CD14-positive monocyte (primary cell): Measurements from ENCODE around the gene NFATC2. TPM values are rescaled to one million over a fixed set of nuclear protein-coding genes. Genes with fewer than 3 reads are reported as not detected.

Experiments
- DNase-seq, 3 donors: peaks; one replicate each; pipeline ENCODE4 v3.0.0-alpha.2; 2011 to 2022
- H2AFZ ChIP-seq: 2 replicates; pipeline ENCODE4 v1.6.0; 2012; ENCODE audit warnings: mild to moderate bottlenecking, low read depth, low read length, inconsistent platforms; ENCODE audit not compliant: insufficient read depth, poor library complexity, severe bottlenecking
- H3K27ac ChIP-seq, 2 donors: 1 replicate in 1 of 2; 2 replicates in 1 of 2; pipeline ENCODE4 v1.5.1; 2012 to 2013; ENCODE audit warnings: low read length in 2 of 2, control low read depth in 1 of 2, inconsistent platforms in 1 of 2, low read depth in 1 of 2, mild to moderate bottlenecking in 1 of 2
- H3K27me3 ChIP-seq, 2 donors: one replicate each; pipeline versions ENCODE4 v1.6.0 to v1.6.1; 2011 to 2013; ENCODE audit warnings: low read length in 2 of 2; ENCODE audit not compliant: control insufficient read depth in 2 of 2, insufficient read depth in 2 of 2
- H3K36me3 ChIP-seq, 2 donors: replicated peaks in 1 of 2; 1 replicate in 1 of 2; 2 replicates in 1 of 2; pipeline versions ENCODE4 v1.5.1 to v1.6.1; 2012 to 2013; ENCODE audit warnings: low read length in 2 of 2, control low read depth in 1 of 2, inconsistent platforms in 1 of 2, mild to moderate bottlenecking in 1 of 2; ENCODE audit not compliant: insufficient read depth in 2 of 2, control insufficient read depth in 1 of 2
- H3K4me1 ChIP-seq, 2 donors: 1 replicate in 1 of 2; 2 replicates in 1 of 2; pipeline versions ENCODE4 v1.5.1 to v1.6.1; 2012 to 2013; ENCODE audit warnings: low read length in 2 of 2, control low read depth in 1 of 2, inconsistent platforms in 1 of 2, mild to moderate bottlenecking in 1 of 2, moderate library complexity in 1 of 2; ENCODE audit not compliant: insufficient read depth in 2 of 2, control insufficient read depth in 1 of 2
- H3K4me2 ChIP-seq: replicated peaks from 2 replicates; pipeline ENCODE3; 2012; ENCODE audit warnings: low read length, moderate library complexity, mild to moderate bottlenecking; ENCODE audit not compliant: poor library complexity, severe bottlenecking; ENCODE audit errors: extremely low read depth
- H3K4me3 ChIP-seq, 3 experiments: fragments of 200-600 bp in 1 of 3; sonication (generic) in 1 of 3; replicated peaks in 1 of 3; 1 replicate in 2 of 3; 2 replicates in 1 of 3; pipeline ENCODE4 v1.5.1; 2011 to 2013; ENCODE audit warnings: low read length in 3 of 3, mild to moderate bottlenecking in 3 of 3, control low read depth in 2 of 3, low read depth in 2 of 3, inconsistent platforms in 1 of 3, moderate library complexity in 1 of 3
- H3K79me2 ChIP-seq: 2 replicates; pipeline ENCODE4 v1.6.0; 2012; ENCODE audit warnings: mild to moderate bottlenecking, control low read depth, inconsistent platforms, low read length, moderate library complexity; ENCODE audit not compliant: insufficient read depth
- H3K9ac ChIP-seq: 2 replicates; pipeline ENCODE4 v1.6.0; 2017; ENCODE audit warnings: low read length, mild to moderate bottlenecking; ENCODE audit not compliant: insufficient read depth, poor library complexity, severe bottlenecking
- H3K9me3 ChIP-seq, 2 donors: replicated peaks in 1 of 2; 1 replicate in 1 of 2; 2 replicates in 1 of 2; pipeline versions ENCODE4 v1.5.1 to v1.6.1; 2012 to 2013; ENCODE audit warnings: low read length in 2 of 2, control low read depth in 1 of 2; ENCODE audit not compliant: control insufficient read depth in 1 of 2, insufficient read depth in 1 of 2
- H4K20me1 ChIP-seq: 2 replicates; pipeline ENCODE4 v1.6.0; 2012; ENCODE audit warnings: mild to moderate bottlenecking, low read length, control low read depth, moderate library complexity; ENCODE audit not compliant: insufficient read depth
- H3K27ac Mint-ChIP-seq, 7 donors: one replicate each; pipeline ENCODE4 v1.8.0; 2020; ENCODE audit warnings: mild to moderate bottlenecking in 7 of 7, mixed read lengths in 7 of 7, moderate library complexity in 6 of 7, inconsistent platforms in 2 of 7
- H3K27me3 Mint-ChIP-seq, 3 donors: one replicate each; pipeline ENCODE4 v1.8.0; 2021 to 2022; ENCODE audit warnings: low read depth in 3 of 3, mild to moderate bottlenecking in 3 of 3, mixed read lengths in 3 of 3, moderate library complexity in 3 of 3, inconsistent platforms in 1 of 3
- H3K36me3 Mint-ChIP-seq, 2 donors: one replicate each; pipeline ENCODE4 v1.8.0; 2020; ENCODE audit warnings: mixed read lengths in 2 of 2, inconsistent platforms in 1 of 2, mild to moderate bottlenecking in 1 of 2
- H3K4me1 Mint-ChIP-seq: one replicate; pipeline ENCODE4 v1.8.0; 2020; ENCODE audit warnings: mild to moderate bottlenecking, mixed read lengths
- H3K4me3 Mint-ChIP-seq, 2 donors: one replicate each; pipeline ENCODE4 v1.8.0; 2020; ENCODE audit warnings: mild to moderate bottlenecking in 2 of 2, mixed read lengths in 2 of 2, moderate library complexity in 1 of 2
- H3K9me3 Mint-ChIP-seq, 7 donors: one replicate each; pipeline ENCODE4 v1.8.0; 2020 to 2022; ENCODE audit warnings: mixed read lengths in 7 of 7, mild to moderate bottlenecking in 6 of 7, moderate library complexity in 6 of 7, inconsistent platforms in 2 of 7
- WGBS: methylation state at CpG from one replicate; pipeline ENCODE4 v1.1.5; 2013; ENCODE audit warnings: missing lambda C conversion rate; ENCODE audit not compliant: insufficient coverage; 5-methylcytosine and 5-hydroxymethylcytosine counted together
- intact Hi-C, 2 donors: fragments of 100-400 bp; cut with micrococcal nuclease; formaldehyde crosslinking; loops; one replicate each; pipeline versions ENCODE4 v1.15.0 to v1.15.1; 2023
- polyA plus RNA-seq, 3 donors: library from polyadenylated mRNA; depleted of rRNA in 1 of 3; unstranded in 2 of 3; stranded (reverse) in 1 of 3; fragments of 300-500 nt in 2 of 3; fragments of >200 nt in 1 of 3; fragmentation: Illumina TruSeq in 2 of 3; gene quantifications; 1 replicate in 2 of 3; 2 replicates in 1 of 3; pipeline ENCODE4 v1.2.3, GENCODE V29; 2012 to 2021
- TF ChIP-seq, protein P1 (sequence below): fragments of 200-600 bp; IDR thresholded peaks from one replicate; pipeline ENCODE4 v1.8.0; 2022; ENCODE audit warnings: antibody characterized with exemption, mild to moderate bottlenecking

Gene NFATC2
- polyA plus RNA-seq, 3 donors = 0.03 to 0.18 (median 0.11) TPM

DNA sequence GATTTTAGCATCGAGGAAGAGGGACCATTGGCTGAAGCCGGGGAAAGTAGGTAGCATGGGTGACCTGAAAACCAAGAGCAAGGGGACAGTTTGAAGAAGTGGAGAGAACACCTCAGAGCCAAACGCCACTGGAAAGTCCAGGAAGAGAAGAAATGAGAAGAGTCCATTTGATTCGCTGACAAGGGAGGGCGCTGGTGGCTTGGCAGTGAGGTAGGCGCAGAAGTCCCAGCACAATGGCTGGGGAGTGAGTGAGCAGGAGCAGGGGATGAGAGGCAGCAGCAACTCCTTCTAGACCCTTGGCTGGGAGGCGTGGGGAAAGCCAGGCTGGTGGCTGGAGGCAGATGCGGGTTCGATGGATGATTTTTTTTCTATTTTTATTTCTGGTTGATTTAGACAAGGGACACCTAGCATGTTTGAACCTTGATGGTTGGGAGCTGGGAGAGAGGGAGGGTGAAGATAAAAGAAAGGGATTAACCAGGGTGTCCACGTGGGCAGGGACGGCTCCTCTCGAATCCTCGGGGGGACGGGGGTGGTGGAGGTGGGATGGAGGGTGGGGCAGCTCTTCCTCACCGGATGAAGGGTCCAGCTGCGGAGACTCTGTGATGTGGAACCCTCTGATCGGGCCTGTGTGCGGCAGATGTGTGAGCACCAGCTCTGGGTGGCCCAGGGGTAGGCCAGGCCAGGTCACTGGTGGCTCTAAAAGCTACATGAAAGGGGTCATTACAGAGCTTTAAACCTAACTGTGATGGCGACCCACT is 164.2 kb downstream of the NFATC2 start:
- Mint-ChIP-seq H3K27ac (no peak overlapping the region), H3K9me3 (no peaks in the 10 kb centered on the region), H3K4me3 (no peak overlapping the region), H3K4me1 (no peaks in the 10 kb centered on the region), H3K36me3 (no peaks in the 10 kb centered on the region), H3K27me3 (peaks cover 1 to 4% (median 3%) of the 10 kb centered on the region in 3 donors)
- Histone ChIP-seq H3K4me3 (no peak overlapping the region), H3K36me3 (no peaks in the 10 kb centered on the region), H3K4me2 (no peak overlapping the region), H4K20me1 (no peaks in the 10 kb centered on the region), H2AFZ (no peak overlapping the region), H3K9me3 (no peaks in the 10 kb centered on the region), H3K27me3 (no peaks in the 10 kb centered on the region), H3K9ac (no peak overlapping the region), H3K27ac (no peak overlapping the region), H3K79me2 (no peaks in the 10 kb centered on the region), H3K4me1 (no peaks in the 10 kb centered on the region)
- WGBS = 97% methylated on average over 13 of the region's 19 CpGs
- intact Hi-C loops = no loop called here
- DNase-seq = no peak
- TF ChIP-seq, protein P1, sequence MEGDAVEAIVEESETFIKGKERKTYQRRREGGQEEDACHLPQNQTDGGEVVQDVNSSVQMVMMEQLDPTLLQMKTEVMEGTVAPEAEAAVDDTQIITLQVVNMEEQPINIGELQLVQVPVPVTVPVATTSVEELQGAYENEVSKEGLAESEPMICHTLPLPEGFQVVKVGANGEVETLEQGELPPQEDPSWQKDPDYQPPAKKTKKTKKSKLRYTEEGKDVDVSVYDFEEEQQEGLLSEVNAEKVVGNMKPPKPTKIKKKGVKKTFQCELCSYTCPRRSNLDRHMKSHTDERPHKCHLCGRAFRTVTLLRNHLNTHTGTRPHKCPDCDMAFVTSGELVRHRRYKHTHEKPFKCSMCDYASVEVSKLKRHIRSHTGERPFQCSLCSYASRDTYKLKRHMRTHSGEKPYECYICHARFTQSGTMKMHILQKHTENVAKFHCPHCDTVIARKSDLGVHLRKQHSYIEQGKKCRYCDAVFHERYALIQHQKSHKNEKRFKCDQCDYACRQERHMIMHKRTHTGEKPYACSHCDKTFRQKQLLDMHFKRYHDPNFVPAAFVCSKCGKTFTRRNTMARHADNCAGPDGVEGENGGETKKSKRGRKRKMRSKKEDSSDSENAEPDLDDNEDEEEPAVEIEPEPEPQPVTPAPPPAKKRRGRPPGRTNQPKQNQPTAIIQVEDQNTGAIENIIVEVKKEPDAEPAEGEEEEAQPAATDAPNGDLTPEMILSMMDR = no peak

DNA sequence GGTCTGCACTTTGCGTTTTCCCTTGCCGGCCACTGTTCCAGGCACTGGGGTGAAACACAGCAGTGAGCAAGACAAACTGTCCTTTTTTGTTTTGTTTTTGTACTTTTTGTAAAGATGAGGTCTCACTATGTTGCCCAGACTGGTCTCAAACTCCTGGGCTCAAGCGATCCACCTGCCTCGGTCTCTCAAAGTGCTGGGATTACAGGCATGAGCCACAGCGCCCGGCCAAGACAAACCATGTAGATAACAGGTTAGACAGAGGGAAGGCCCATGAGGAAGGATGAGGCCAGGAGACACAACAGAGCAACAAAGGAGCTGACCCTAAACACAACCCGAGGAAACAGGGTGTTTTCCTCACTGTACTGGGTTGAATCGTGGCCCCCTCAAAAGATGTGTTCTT is 165.4 kb downstream of the NFATC2 start:
- Histone ChIP-seq H3K36me3 (no peaks in the 10 kb centered on the region), H3K27ac (no peak overlapping the region), H3K4me1 (no peaks in the 10 kb centered on the region), H3K4me3 (no peak overlapping the region), H4K20me1 (no peaks in the 10 kb centered on the region), H3K9ac (no peak overlapping the region), H3K27me3 (no peaks in the 10 kb centered on the region), H3K79me2 (no peaks in the 10 kb centered on the region), H3K9me3 (no peaks in the 10 kb centered on the region), H3K4me2 (no peak overlapping the region), H2AFZ (no peak overlapping the region)
- 93% methylated on average over 5 of the region's 8 CpGs for WGBS
- intact Hi-C loops = no loop called here
- H3K4me3 Mint-ChIP-seq = no peak overlapping the region
- TF ChIP-seq, protein P1 = no peak
- H3K9me3 Mint-ChIP-seq = no peaks in the 10 kb centered on the region
- no peak for DNase-seq
- H3K36me3 Mint-ChIP-seq = no peaks in the 10 kb centered on the region
- H3K27ac Mint-ChIP-seq = no peak overlapping the region
- H3K4me1 Mint-ChIP-seq = no peaks in the 10 kb centered on the region
- peaks cover 0 to 5% (median 4%) of the 10 kb centered on the region in 3 donors for H3K27me3 Mint-ChIP-seq
